GM12878 (cell line): Measurements from ENCODE around the gene TRAPPC12.

Source experiments
- CEBPB ChIP-seq, 2 experiments: fragments of 150-350 bp in 1 of 2; IDR thresholded peaks; 2 replicates each; pipeline ENCODE4 v1.6.1; 2012 to 2014; ENCODE audit warnings: low read depth in 2 of 2, low read length in 2 of 2, borderline replicate concordance in 1 of 2, inconsistent platforms in 1 of 2
- CREM ChIP-seq: IDR thresholded peaks from 2 replicates; pipeline ENCODE4 v1.6.1; 2014; ENCODE audit warnings: antibody characterized with exemption, low read depth
- ELK1 ChIP-seq: IDR thresholded peaks from 2 replicates; pipeline ENCODE4 v1.6.1; 2012; ENCODE audit warnings: low read depth, low read length, improper control_type of control experiment
- EP300 ChIP-seq, 2 experiments: fragments of 150-350 bp in 1 of 2; IDR thresholded peaks; 2 replicates each; pipeline ENCODE4 v1.6.1; 2011 to 2012; ENCODE audit warnings: low read depth in 2 of 2, low read length in 2 of 2, borderline replicate concordance in 1 of 2, improper control_type of control experiment in 1 of 2, inconsistent platforms in 1 of 2; ENCODE audit not compliant: control insufficient read depth in 1 of 2
- MAX ChIP-seq: IDR thresholded peaks from 2 replicates; pipeline ENCODE4 v1.6.1; 2012; ENCODE audit warnings: low read depth, low read length, improper control_type of control experiment
- MTA2 ChIP-seq: fragments of 450-650 bp; IDR thresholded peaks from 2 replicates; pipeline ENCODE4 v1.6.1; 2016; ENCODE audit warnings: low read depth, mild to moderate bottlenecking, moderate library complexity
- POLR2AphosphoS5 ChIP-seq: IDR thresholded peaks from 2 replicates; pipeline ENCODE4 v1.6.1; 2011; ENCODE audit warnings: mild to moderate bottlenecking, low read length, inconsistent platforms
- RFX5 ChIP-seq: IDR thresholded peaks from 2 replicates; pipeline ENCODE4 v1.6.1; 2011; ENCODE audit warnings: low read depth, low read length, improper control_type of control experiment
- SIN3A ChIP-seq: IDR thresholded peaks from 2 replicates; pipeline ENCODE4 v1.6.1; 2012; ENCODE audit warnings: low read depth, low read length, improper control_type of control experiment
- SUPT20H ChIP-seq: IDR thresholded peaks from 2 replicates; pipeline ENCODE4 v1.6.1; 2011; ENCODE audit warnings: low read depth, mild to moderate bottlenecking, low read length, moderate library complexity, borderline replicate concordance; ENCODE audit not compliant: control insufficient read depth
- YY1 ChIP-seq: IDR thresholded peaks from 2 replicates; pipeline ENCODE4 v1.6.1; 2011; ENCODE audit warnings: low read depth, mild to moderate bottlenecking, low read length
- TF ChIP-seq, protein P1 (sequence below): IDR thresholded peaks from 2 replicates; pipeline ENCODE4 v1.6.1; 2012; ENCODE audit warnings: improper control_type of control experiment, low read depth, low read length; ENCODE audit not compliant: insufficient replicate concordance
- TF ChIP-seq, protein P2 (sequence below), 3 experiments: IDR thresholded peaks in 2 of 3; conservative IDR thresholded peaks in 1 of 3; 2 replicates each; pipeline ENCODE4 v1.5.1; 2011; ENCODE audit warnings: low read depth in 3 of 3, low read length in 3 of 3, mild to moderate bottlenecking in 3 of 3, control low read depth in 2 of 3, moderate library complexity in 2 of 3, inconsistent platforms in 1 of 3, mixed read lengths in 1 of 3; ENCODE audit not compliant: control insufficient read depth in 2 of 3, insufficient read depth in 1 of 3; ENCODE audit errors: extremely low read depth in 1 of 3

GRCh38 chr2:3354986-3355385, 24.5 kb upstream of the TRAPPC12 start:
- no peak for TF ChIP-seq MTA2
- no peak for TF ChIP-seq SUPT20H
- TF ChIP-seq ELK1 = no peak
- no peak for TF ChIP-seq YY1
- no peak for TF ChIP-seq EP300 (IDR thresholded peaks at IDR 0.05; ENCODE audit: borderline replicate concordance in 1 of 2, control insufficient read depth in 1 of 2, low read depth in 2 of 2, low read length in 2 of 2)
- TF ChIP-seq CREM = no peak
- TF ChIP-seq SIN3A = no peak
- no peak for TF ChIP-seq CEBPB (IDR thresholded peaks at IDR 0.05; ENCODE audit: borderline replicate concordance in 1 of 2, low read depth in 2 of 2, low read length in 2 of 2)
- TF ChIP-seq, protein P1, sequence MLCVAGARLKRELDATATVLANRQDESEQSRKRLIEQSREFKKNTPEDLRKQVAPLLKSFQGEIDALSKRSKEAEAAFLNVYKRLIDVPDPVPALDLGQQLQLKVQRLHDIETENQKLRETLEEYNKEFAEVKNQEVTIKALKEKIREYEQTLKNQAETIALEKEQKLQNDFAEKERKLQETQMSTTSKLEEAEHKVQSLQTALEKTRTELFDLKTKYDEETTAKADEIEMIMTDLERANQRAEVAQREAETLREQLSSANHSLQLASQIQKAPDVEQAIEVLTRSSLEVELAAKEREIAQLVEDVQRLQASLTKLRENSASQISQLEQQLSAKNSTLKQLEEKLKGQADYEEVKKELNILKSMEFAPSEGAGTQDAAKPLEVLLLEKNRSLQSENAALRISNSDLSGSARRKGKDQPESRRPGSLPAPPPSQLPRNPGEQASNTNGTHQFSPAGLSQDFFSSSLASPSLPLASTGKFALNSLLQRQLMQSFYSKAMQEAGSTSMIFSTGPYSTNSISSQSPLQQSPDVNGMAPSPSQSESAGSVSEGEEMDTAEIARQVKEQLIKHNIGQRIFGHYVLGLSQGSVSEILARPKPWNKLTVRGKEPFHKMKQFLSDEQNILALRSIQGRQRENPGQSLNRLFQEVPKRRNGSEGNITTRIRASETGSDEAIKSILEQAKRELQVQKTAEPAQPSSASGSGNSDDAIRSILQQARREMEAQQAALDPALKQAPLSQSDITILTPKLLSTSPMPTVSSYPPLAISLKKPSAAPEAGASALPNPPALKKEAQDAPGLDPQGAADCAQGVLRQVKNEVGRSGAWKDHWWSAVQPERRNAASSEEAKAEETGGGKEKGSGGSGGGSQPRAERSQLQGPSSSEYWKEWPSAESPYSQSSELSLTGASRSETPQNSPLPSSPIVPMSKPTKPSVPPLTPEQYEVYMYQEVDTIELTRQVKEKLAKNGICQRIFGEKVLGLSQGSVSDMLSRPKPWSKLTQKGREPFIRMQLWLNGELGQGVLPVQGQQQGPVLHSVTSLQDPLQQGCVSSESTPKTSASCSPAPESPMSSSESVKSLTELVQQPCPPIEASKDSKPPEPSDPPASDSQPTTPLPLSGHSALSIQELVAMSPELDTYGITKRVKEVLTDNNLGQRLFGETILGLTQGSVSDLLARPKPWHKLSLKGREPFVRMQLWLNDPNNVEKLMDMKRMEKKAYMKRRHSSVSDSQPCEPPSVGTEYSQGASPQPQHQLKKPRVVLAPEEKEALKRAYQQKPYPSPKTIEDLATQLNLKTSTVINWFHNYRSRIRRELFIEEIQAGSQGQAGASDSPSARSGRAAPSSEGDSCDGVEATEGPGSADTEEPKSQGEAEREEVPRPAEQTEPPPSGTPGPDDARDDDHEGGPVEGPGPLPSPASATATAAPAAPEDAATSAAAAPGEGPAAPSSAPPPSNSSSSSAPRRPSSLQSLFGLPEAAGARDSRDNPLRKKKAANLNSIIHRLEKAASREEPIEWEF = no peak
- TF ChIP-seq MAX = no peak
- TF ChIP-seq, protein P2, sequence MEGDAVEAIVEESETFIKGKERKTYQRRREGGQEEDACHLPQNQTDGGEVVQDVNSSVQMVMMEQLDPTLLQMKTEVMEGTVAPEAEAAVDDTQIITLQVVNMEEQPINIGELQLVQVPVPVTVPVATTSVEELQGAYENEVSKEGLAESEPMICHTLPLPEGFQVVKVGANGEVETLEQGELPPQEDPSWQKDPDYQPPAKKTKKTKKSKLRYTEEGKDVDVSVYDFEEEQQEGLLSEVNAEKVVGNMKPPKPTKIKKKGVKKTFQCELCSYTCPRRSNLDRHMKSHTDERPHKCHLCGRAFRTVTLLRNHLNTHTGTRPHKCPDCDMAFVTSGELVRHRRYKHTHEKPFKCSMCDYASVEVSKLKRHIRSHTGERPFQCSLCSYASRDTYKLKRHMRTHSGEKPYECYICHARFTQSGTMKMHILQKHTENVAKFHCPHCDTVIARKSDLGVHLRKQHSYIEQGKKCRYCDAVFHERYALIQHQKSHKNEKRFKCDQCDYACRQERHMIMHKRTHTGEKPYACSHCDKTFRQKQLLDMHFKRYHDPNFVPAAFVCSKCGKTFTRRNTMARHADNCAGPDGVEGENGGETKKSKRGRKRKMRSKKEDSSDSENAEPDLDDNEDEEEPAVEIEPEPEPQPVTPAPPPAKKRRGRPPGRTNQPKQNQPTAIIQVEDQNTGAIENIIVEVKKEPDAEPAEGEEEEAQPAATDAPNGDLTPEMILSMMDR (IDR thresholded peaks at IDR 0.05 in 2 of 3, conservative IDR thresholded peaks at IDR 0.05 in 1 of 3; ENCODE audit: control insufficient read depth in 2 of 3, extremely low read depth in 1 of 3, insufficient read depth in 1 of 3, low read depth in 3 of 3, low read length in 3 of 3) = no peak
- no peak for TF ChIP-seq RFX5
- no peak for TF ChIP-seq POLR2AphosphoS5
